ENCODE measurements around the gene KRT33A.

- TF ChIP-seq POLR2AphosphoS5 (IDR thresholded peaks at IDR 0.05; ENCODE audit: borderline replicate concordance, low read depth, low read length) (no peak), EZH2 (IDR thresholded peaks at IDR 0.05) (no peak)
Measured at GRCh38 chr17:41347869-41348760, 2.5 kb downstream of the KRT33A start.

All from SK-N-MC (cell line).